ENCODE data around the gene ZNF528.

Gene ZNF528

GRCh38 chr19:52397310-52398080 is at the start of gene ZNF528:
ZNF528 (plus strand) TSS chr19:52397849; CDS start chr19:52402014, 4,165 bp downstream.
- peak; percentile 84 to 89 for DNase-seq

GRCh38 chr19:52351512-52351911 is 46.1 kb upstream of the ZNF528 start:
- no peak for DNase-seq

- DNase-seq: no peak
Observed at GRCh38 chr19:52366414-52366824, 31.2 kb upstream of the ZNF528 start.

GRCh38 chr19:52369559-52370340 is 27.9 kb upstream of the ZNF528 start, which contains the start of gene ZNF880:
ZNF880 (plus strand) TSS chr19:52369923; CDS start chr19:52369966, 43 bp downstream.
- DNase-seq: peak; percentile 77 to 82

GRCh38 chr19:52370341-52370710 is 27.3 kb upstream of the ZNF528 start:
- DNase-seq: no peak

GRCh38 chr19:52391135-52391534 is 6.5 kb upstream of the ZNF528 start:
- no peak for DNase-seq

GRCh38 chr19:52398081-52398441 is 412 bp downstream of the ZNF528 start:
- DNase-seq: no peak

- no peak for DNase-seq
Observed at GRCh38 chr19:52410276-52410675, 12.6 kb downstream of the ZNF528 start.

GRCh38 chr19:52415711-52416110 is 18.1 kb downstream of the ZNF528 start:
- DNase-seq: no peak

GRCh38 chr19:52428937-52429336 is 31.3 kb downstream of the ZNF528 start, which contains the start of gene ZNF534:
ZNF534 (plus strand) TSS chr19:52429148; CDS start chr19:52431475, 2,327 bp downstream.
- DNase-seq: no peak

- no peak for DNase-seq
Observed at GRCh38 chr19:52442179-52442578, 44.5 kb downstream of the ZNF528 start.

GRCh38 chr19:52444506-52444905 is 46.9 kb downstream of the ZNF528 start:
- DNase-seq: no peak

GRCh38 chr19:52451241-52451640 is 53.6 kb downstream of the ZNF528 start:
- no peak for DNase-seq

GRCh38 chr19:52453324-52454094 is 55.9 kb downstream of the ZNF528 start, which contains the start of gene ZNF578:
ZNF578 (plus strand) TSS chr19:52453553; CDS start chr19:52501846, 48,293 bp downstream.
- DNase-seq: peak; percentile 1 to 63

- DNase-seq: no peak
Observed at GRCh38 chr19:52464798-52465470, 67.3 kb downstream of the ZNF528 start.

Data from hippocampal formation (tissue), 2 donors.